Measurements from ENCODE around the gene SUSD1. TPM values are rescaled to one million over a fixed set of nuclear protein-coding genes. Genes with fewer than 3 reads are reported as not detected.
A peak's percentile ranks its signal among the peaks of the same experiment; 100 is the strongest.

The SUSD1 gene
- total and polyA plus RNA-seq, 9 of the 15 experiments (the other 6 are each of a cell fraction or from before 2014, with no cell fraction given), result 10.9 to 44.4 (median 36.1) TPM

DNA sequence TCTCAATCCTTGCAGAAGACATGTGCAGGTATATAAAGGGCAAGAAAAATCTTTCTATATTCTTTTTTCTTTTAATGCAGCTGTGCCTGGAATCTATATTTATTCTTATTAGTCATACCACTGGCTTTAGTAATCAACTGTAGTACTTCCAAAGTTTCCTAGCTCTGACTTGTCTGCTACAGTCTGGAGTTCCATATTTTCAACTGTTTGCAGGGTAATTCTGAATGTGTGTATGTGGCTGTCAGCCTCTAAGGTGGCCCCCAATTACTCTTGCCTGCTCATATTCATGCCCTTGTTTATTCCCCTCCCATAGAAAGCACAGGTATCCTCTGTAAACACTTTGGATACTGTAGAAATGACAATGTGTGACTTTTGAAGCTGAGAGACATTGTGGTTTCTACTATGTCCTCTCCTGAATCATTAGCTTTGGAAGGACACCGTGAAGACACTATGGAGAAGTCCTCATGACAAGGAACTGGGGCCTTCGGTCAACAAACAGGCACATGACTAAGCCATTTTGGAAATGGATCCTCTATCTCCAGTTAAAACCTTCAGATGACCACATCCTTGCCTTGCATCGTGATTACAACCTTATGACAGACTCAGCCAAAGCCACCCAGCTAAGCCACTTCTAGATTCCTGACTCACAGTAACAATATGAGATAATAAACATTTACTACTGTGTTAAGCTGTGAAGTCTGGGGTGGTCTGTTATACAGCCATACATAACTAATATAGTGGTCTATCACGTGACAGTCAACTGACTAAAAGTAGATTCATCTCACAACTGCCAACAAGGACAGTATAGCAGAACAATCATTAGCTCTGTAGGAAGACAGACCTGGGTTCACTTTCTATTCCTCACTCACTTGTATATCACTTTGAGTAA is 49.5 kb upstream of the SUSD1 start (continued):
- TF ChIP-seq TEAD4 (IDR thresholded peaks at IDR 0.05; ENCODE audit: low read length), result peak; percentile 70
- no peak for TF ChIP-seq TEAD4 (CRISPR knock-in tag; IDR thresholded peaks at IDR 0.05; ENCODE audit: borderline replicate concordance)
- no peak for TF ChIP-seq ZMIZ1 (IDR thresholded peaks at IDR 0.05; ENCODE audit: low read depth in 2 of 2, low read length in 2 of 2)
- 0 out of 4 replicates have a peak, but pooled peaks of 1 of the 2 experiments have one; percentile 46 for TF ChIP-seq SRF (CRISPR knock-in tag; IDR thresholded peaks at IDR 0.05)
- TF ChIP-seq, protein P1, sequence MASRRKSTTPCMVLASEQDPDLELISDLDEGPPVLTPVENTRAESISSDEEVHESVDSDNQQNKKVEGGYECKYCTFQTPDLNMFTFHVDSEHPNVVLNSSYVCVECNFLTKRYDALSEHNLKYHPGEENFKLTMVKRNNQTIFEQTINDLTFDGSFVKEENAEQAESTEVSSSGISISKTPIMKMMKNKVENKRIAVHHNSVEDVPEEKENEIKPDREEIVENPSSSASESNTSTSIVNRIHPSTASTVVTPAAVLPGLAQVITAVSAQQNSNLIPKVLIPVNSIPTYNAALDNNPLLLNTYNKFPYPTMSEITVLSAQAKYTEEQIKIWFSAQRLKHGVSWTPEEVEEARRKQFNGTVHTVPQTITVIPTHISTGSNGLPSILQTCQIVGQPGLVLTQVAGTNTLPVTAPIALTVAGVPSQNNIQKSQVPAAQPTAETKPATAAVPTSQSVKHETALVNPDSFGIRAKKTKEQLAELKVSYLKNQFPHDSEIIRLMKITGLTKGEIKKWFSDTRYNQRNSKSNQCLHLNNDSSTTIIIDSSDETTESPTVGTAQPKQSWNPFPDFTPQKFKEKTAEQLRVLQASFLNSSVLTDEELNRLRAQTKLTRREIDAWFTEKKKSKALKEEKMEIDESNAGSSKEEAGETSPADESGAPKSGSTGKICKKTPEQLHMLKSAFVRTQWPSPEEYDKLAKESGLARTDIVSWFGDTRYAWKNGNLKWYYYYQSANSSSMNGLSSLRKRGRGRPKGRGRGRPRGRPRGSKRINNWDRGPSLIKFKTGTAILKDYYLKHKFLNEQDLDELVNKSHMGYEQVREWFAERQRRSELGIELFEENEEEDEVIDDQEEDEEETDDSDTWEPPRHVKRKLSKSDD (conservative IDR thresholded peaks at IDR 0.05; ENCODE audit: low read length), result no peak
- TF ChIP-seq FOXA1 (IDR thresholded peaks at IDR 0.05; ENCODE audit: borderline replicate concordance), result no peak
- TF ChIP-seq POLR3G (IDR thresholded peaks at IDR 0.05; ENCODE audit: extremely low read depth, insufficient read length, insufficient replicate concordance), result no peak
- TF ChIP-seq ZNF586 (CRISPR knock-in tag; conservative IDR thresholded peaks at IDR 0.05), result no peak
- TF ChIP-seq KLF1 (tag; IDR thresholded peaks at IDR 0.05), result no peak
- no peak for TF ChIP-seq E2F8 (IDR thresholded peaks at IDR 0.05; ENCODE audit: low read depth, partially characterized antibody)
- no peak for TF ChIP-seq HMG20A (CRISPR knock-in tag; conservative IDR thresholded peaks at IDR 0.05)
- peak; percentile 87; the same call in 1 of the 2 replicates for TF ChIP-seq EHMT2 (IDR thresholded peaks at IDR 0.05)
- no peak for TF ChIP-seq NR0B1 (IDR thresholded peaks at IDR 0.05; ENCODE audit: partially characterized antibody)
- peak; percentile 82 for TF ChIP-seq ARID1B (IDR thresholded peaks at IDR 0.05)
- TF ChIP-seq PHB2 (IDR thresholded peaks at IDR 0.05; ENCODE audit: low read depth), result no peak
- peak; percentile 75; the same call in 1 of the 2 replicates for TF ChIP-seq KLF13 (tag; IDR thresholded peaks at IDR 0.05; ENCODE audit: borderline replicate concordance, low read depth)

Measured in K562 (cell line).